ENCODE results near the gene OR4K13. TPM values are rescaled to one million over a fixed set of nuclear protein-coding genes. Genes with fewer than 3 reads are reported as not detected.

The OR4K13 gene
- total RNA-seq, 1 experiment from 2014 or later, result not detected

DNA sequence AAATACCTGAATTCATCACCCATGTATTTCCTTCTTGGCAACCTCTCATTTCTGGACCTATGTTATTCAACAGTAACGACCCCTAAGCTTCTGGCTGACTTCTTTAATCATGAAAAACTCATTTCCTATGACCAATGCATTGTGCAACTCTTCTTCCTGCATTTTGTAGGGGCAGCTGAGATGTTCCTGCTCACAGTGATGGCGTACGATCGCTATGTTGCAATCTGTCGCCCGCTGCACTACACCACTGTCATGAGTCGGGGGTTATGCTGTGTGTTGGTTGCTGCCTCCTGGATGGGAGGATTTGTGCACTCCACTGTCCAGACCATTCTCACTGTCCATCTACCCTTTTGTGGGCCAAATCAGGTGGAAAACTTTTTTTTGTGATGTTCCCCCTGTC is 33.5 kb downstream of the OR4K13 start:
- intact Hi-C loops (cut with micrococcal nuclease), result no loop called here

DNA sequence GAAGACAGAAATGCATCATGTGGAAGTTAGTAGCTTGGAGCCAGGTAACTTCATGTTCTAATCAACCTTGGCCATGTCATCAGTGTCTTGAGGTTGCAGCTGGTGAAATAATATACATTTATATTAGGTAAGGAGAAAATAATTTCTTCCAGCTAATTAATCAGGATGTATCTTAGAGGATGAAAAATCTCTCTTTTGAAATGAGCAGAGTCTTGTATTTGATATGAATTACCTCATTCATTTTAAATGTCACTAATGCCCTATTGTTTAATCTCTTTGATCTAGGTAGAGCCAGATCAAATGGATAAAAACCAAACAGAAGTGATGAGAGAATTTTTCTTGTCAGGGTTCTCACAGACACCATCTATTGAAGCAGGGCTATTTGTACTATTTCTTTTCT is 34.0 kb downstream of the OR4K13 start, which contains the start of gene OR4Q2:
OR4Q2 (plus strand) TSS at position 301 of the 400 bp plus-strand sequence.
- CTCF ChIA-PET, result no interaction called here

More for the DNA sequence above, 33.5 kb downstream of the OR4K13 start:
- Histone ChIP-seq H3K27me3 (ENCODE audit: low read length) (no peaks in the 10 kb centered on the region), H3K36me3 (ENCODE audit: low read depth, low read length) (no peaks in the 10 kb centered on the region), H4K20me1 (ENCODE audit: low read length) (no peaks in the 10 kb centered on the region), H2AFZ (ENCODE audit: low read length) (no peak overlapping the region), H3K4me3 (ENCODE audit: low read length) (no peak overlapping the region), H3K4me2 (ENCODE audit: low read length) (no peak overlapping the region), H3K79me2 (ENCODE audit: low read length) (no peaks in the 10 kb centered on the region), H3K9ac (ENCODE audit: low read length) (no peak overlapping the region), H3F3A (ENCODE audit: low read length, unreplicated experiment) (no peaks in the 10 kb centered on the region), H3K4me1 (ENCODE audit: insufficient read depth, low read length) (no peaks in the 10 kb centered on the region), H3K27ac (ENCODE audit: low read length) (no peak overlapping the region), H3K9me3 (ENCODE audit: low read length) (no peaks in the 10 kb centered on the region), H3K9me2 (replicated peaks; ENCODE audit: low read length) (no peaks in the 10 kb centered on the region)
- TF ChIP-seq EZH2phosphoT487 (IDR thresholded peaks at IDR 0.05; ENCODE audit: borderline replicate concordance, low read length), result no peak
- DNase-seq (no peak), ATAC-seq (no peak)
- POLR2A ChIA-PET (ENCODE audit: unreplicated experiment), result no interaction called here
- CTCF ChIA-PET, result no interaction called here
- BruUV-seq (replicated peaks), result no TSS peak

DNA sequence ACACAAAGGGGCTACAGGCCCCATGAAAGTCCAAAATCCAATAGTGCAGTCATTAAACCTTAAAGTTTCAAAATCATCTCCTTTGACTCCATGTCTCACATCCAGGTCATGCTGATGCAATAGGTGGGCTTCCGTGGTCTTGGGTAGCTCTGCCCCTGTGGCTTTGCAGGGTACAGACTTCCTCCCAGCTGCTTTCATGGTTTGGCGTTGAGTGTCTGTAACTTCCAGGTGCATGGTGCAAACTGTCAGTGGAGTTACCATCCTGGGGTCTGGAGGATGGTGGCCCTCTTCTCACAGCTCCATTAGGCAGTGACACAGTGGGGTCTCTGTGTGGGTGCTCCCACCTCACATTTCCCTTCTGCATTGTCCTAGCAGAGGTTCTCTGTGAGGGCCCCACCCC is 42.4 kb downstream of the OR4K13 start:
- ChIA-PET CTCF (no interaction called here), POLR2A (ENCODE audit: unreplicated experiment) (no interaction called here)

More for the DNA sequence above, 34.0 kb downstream of the OR4K13 start, which contains the start of gene OR4Q2:
- Histone ChIP-seq H3K9ac (ENCODE audit: low read length) (no peak within 1 kb of the TSS), H3K79me2 (ENCODE audit: low read length) (no peaks in the 10 kb centered on the region), H3K4me2 (ENCODE audit: low read length) (no peak within 1 kb of the TSS), H3K36me3 (ENCODE audit: low read depth, low read length) (no peaks in the 10 kb centered on the region), H3K27ac (ENCODE audit: low read length) (no peak within 1 kb of the TSS), H3K4me1 (ENCODE audit: insufficient read depth, low read length) (no peaks in the 10 kb centered on the region), H2AFZ (ENCODE audit: low read length) (no peak within 1 kb of the TSS), H4K20me1 (ENCODE audit: low read length) (no peaks in the 10 kb centered on the region), H3K9me3 (ENCODE audit: low read length) (no peaks in the 10 kb centered on the region), H3K27me3 (ENCODE audit: low read length) (no peaks in the 10 kb centered on the region), H3K9me2 (replicated peaks; ENCODE audit: low read length) (no peaks in the 10 kb centered on the region), H3K4me3 (ENCODE audit: low read length) (no peak within 1 kb of the TSS), H3F3A (ENCODE audit: low read length, unreplicated experiment) (no peaks in the 10 kb centered on the region)
- ATAC-seq (no peak), DNase-seq (no peak)
- BruUV-seq (replicated peaks), result no TSS peak
- intact Hi-C loops (cut with micrococcal nuclease), result no loop called here
- TF ChIP-seq, protein P1, sequence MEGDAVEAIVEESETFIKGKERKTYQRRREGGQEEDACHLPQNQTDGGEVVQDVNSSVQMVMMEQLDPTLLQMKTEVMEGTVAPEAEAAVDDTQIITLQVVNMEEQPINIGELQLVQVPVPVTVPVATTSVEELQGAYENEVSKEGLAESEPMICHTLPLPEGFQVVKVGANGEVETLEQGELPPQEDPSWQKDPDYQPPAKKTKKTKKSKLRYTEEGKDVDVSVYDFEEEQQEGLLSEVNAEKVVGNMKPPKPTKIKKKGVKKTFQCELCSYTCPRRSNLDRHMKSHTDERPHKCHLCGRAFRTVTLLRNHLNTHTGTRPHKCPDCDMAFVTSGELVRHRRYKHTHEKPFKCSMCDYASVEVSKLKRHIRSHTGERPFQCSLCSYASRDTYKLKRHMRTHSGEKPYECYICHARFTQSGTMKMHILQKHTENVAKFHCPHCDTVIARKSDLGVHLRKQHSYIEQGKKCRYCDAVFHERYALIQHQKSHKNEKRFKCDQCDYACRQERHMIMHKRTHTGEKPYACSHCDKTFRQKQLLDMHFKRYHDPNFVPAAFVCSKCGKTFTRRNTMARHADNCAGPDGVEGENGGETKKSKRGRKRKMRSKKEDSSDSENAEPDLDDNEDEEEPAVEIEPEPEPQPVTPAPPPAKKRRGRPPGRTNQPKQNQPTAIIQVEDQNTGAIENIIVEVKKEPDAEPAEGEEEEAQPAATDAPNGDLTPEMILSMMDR (conservative IDR thresholded peaks at IDR 0.05; ENCODE audit: low read depth, low read length), result no peak
- TF ChIP-seq EZH2phosphoT487 (IDR thresholded peaks at IDR 0.05; ENCODE audit: borderline replicate concordance, low read length) (no peak), EZH2 (IDR thresholded peaks at IDR 0.05; ENCODE audit: low read length, unreplicated experiment) (no peak)
- POLR2A ChIA-PET (ENCODE audit: unreplicated experiment), result no interaction called here

More for the DNA sequence above, 42.4 kb downstream of the OR4K13 start:
- BruUV-seq (replicated peaks), result no TSS peak
- no peaks in the 10 kb centered on the region for H3K27me3 ChIP-seq (ENCODE audit: low read length)
- intact Hi-C loops (cut with micrococcal nuclease), result no loop called here
- no peak overlapping the region for H3K4me2 ChIP-seq (ENCODE audit: low read length)
- TF ChIP-seq EZH2 (IDR thresholded peaks at IDR 0.05; ENCODE audit: low read length, unreplicated experiment), result no peak
- H3K9me2 ChIP-seq (replicated peaks; ENCODE audit: low read length), result no peaks in the 10 kb centered on the region
- H3K27ac ChIP-seq (ENCODE audit: low read length), result no peak overlapping the region
- no peak overlapping the region for H2AFZ ChIP-seq (ENCODE audit: low read length)
- H3K79me2 ChIP-seq (ENCODE audit: low read length), result no peaks in the 10 kb centered on the region
- no peak overlapping the region for H3K9ac ChIP-seq (ENCODE audit: low read length)
- DNase-seq (no peak), ATAC-seq (no peak)
- H4K20me1 ChIP-seq (ENCODE audit: low read length), result no peaks in the 10 kb centered on the region
- H3F3A ChIP-seq (ENCODE audit: low read length, unreplicated experiment), result no peaks in the 10 kb centered on the region
- no peaks in the 10 kb centered on the region for H3K36me3 ChIP-seq (ENCODE audit: low read depth, low read length)
- no peaks in the 10 kb centered on the region for H3K4me1 ChIP-seq (ENCODE audit: insufficient read depth, low read length)
- H3K4me3 ChIP-seq (ENCODE audit: low read length), result no peak overlapping the region
- no peaks in the 10 kb centered on the region for H3K9me3 ChIP-seq (ENCODE audit: low read length)

Other genes starting within 250 kb of the OR4K13 start
- gene OR4N2, start 232.3 kb downstream of the OR4K13 start, total RNA-seq (2014; rRNA removed), result not detected in 2 replicates
- gene OR4K2, start 160.9 kb downstream of the OR4K13 start, total RNA-seq (2014; rRNA removed), result not detected in 2 replicates
- gene OR4K5, start 115.4 kb downstream of the OR4K13 start, total RNA-seq (2014; rRNA removed), result not detected in 2 replicates
- gene OR4K1, start 105.1 kb downstream of the OR4K13 start, total RNA-seq (2014; rRNA removed), result not detected in 2 replicates
- gene OR4K15, start 60.4 kb downstream of the OR4K13 start, total RNA-seq (2014; rRNA removed), result not detected in 2 replicates
- not detected in 2 replicates for gene OR4Q2, start 33.9 kb downstream of the OR4K13 start, total RNA-seq (2014; rRNA removed)
- gene OR4K14, start 16.7 kb downstream of the OR4K13 start, total RNA-seq (2014; rRNA removed), result not detected in 2 replicates
- gene OR4L1, start 24.0 kb upstream of the OR4K13 start, total RNA-seq (2014; rRNA removed), result not detected in 2 replicates
- not detected in 2 replicates for gene OR4K17, start 74.7 kb upstream of the OR4K13 start, total RNA-seq (2014; rRNA removed)
- not detected in 2 replicates for gene OR4N5, start 102.8 kb upstream of the OR4K13 start, total RNA-seq (2014; rRNA removed)
- gene OR11G2, start 154.9 kb upstream of the OR4K13 start, total RNA-seq (2014; rRNA removed), result not detected in 2 replicates
- not detected in 2 replicates for gene OR11H6, start 187.7 kb upstream of the OR4K13 start, total RNA-seq (2014; rRNA removed)
- gene OR11H7, start 192.9 kb upstream of the OR4K13 start, total RNA-seq (2014; rRNA removed), result not detected in 2 replicates
- not detected in 2 replicates for gene OR11H4, start 203.2 kb upstream of the OR4K13 start, total RNA-seq (2014; rRNA removed)